ENCODE results near the gene GULP1. TPM values are rescaled to one million over a fixed set of nuclear protein-coding genes. Genes with fewer than 3 reads are reported as not detected.

The GULP1 gene
- total and polyA plus RNA-seq, 2 experiments from 2014 or later, result 94.6 to 181 TPM

GRCh38 chr2:188598551-188598950 lies 306.9 kb downstream of the GULP1 start:
- H3K27me3 ChIP-seq (ENCODE audit: insufficient read depth), result no peaks in the 10 kb centered on the region
- peaks cover 11% of the 10 kb centered on the region; the same call in 1 of the 2 replicates for H3K36me3 ChIP-seq (ENCODE audit: insufficient read depth)
- H3K4me2 ChIP-seq, result no peak overlapping the region
- no peaks in the 10 kb centered on the region for H3K9me2 ChIP-seq (ENCODE audit: insufficient read depth)
- no peaks in the 10 kb centered on the region for H4K20me1 ChIP-seq (replicated peaks; ENCODE audit: insufficient read depth)
- H3K9me3 Mint-ChIP-seq, result no peaks in the 10 kb centered on the region
- H3K36me3 Mint-ChIP-seq (ENCODE audit: low read depth), result no peaks in the 10 kb centered on the region; the same call in 1 of the 3 replicates
- no peak overlapping the region for H3K27ac Mint-ChIP-seq
- H3K4me3 ChIP-seq, result no peak overlapping the region
- H3K4me3 Mint-ChIP-seq, result no peak overlapping the region
- ATAC-seq, result peak; percentile 29; the same call in 1 of the 3 replicates
- H3K4me1 Mint-ChIP-seq, result peaks cover 19% of the 10 kb centered on the region; the same call in 2 of the 3 replicates
- no peaks in the 10 kb centered on the region for H3F3A ChIP-seq (replicated peaks; ENCODE audit: low read depth)
- no peak for DNase-seq (ENCODE audit: low spot score)
- no peak for TF ChIP-seq NANOG (IDR thresholded peaks at IDR 0.05; ENCODE audit: borderline replicate concordance)
- TF ChIP-seq EZH2phosphoT487 (IDR thresholded peaks at IDR 0.05; ENCODE audit: unreplicated experiment), result no peak
- no peak for TF ChIP-seq STAT1 (IDR thresholded peaks at IDR 0.05; ENCODE audit: unreplicated experiment)
- TF ChIP-seq CREB1 (CRISPR knock-in tag; IDR thresholded peaks at IDR 0.05; ENCODE audit: low read depth), result no peak
- no peak for TF ChIP-seq ZNF331 (CRISPR knock-in tag; IDR thresholded peaks at IDR 0.05; ENCODE audit: low read depth)
- no peak for TF ChIP-seq ZNF462 (CRISPR knock-in tag; IDR thresholded peaks at IDR 0.05)
- TF ChIP-seq ETS1 (IDR thresholded peaks at IDR 0.05), result no peak
- no peak for TF ChIP-seq REST (IDR thresholded peaks at IDR 0.05; ENCODE audit: unreplicated experiment)
- H3K27me3 Mint-ChIP-seq (ENCODE audit: insufficient read depth, low read depth, poor library complexity), result no peaks in the 10 kb centered on the region
- no peak overlapping the region for H3K27ac ChIP-seq (ENCODE audit: low read depth)
- peaks cover 22% of the 10 kb centered on the region for H3K4me1 ChIP-seq (ENCODE audit: insufficient read depth)
- no peak overlapping the region for H2AFZ ChIP-seq
- H3K79me2 ChIP-seq (replicated peaks; ENCODE audit: insufficient read depth), result no peaks in the 10 kb centered on the region

Data from GM23338 (cell line).